ENCODE data around the gene FUT2. TPM values are rescaled to one million over a fixed set of nuclear protein-coding genes. Genes with fewer than 3 reads are reported as not detected.

The FUT2 gene
- total RNA-seq, 1 donor from 2014 or later = not detected

DNA sequence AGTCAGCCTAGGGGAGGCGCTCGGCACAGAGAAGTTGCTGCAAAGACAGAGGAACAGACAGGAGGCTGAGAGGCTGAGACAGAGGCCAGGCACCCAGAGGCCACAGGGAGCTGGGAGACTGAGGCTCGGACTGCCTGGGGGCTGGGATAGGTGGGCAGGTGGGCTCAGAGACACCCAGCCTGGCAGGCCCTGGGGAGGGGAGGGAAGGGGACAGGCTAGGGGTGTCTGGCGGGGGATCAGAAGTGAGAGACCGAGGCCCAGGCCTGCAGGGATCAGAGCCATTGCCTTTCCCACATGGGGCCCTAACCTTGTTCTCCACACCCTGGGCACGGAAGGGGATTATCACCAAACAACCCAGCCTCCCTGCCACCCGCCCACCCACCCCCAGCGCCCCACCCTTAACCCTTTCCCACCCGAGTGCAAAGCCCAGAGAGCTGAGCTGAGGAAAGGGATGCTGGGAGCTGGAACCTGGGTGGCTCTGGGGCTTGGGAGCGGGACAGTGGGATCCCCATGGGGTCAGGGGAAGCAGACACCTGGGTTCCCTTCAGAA is 24.2 kb upstream of the FUT2 start:
- peak overlapping the region; percentile 57 for H3K27ac Mint-ChIP-seq (ENCODE audit: unreplicated experiment)

DNA sequence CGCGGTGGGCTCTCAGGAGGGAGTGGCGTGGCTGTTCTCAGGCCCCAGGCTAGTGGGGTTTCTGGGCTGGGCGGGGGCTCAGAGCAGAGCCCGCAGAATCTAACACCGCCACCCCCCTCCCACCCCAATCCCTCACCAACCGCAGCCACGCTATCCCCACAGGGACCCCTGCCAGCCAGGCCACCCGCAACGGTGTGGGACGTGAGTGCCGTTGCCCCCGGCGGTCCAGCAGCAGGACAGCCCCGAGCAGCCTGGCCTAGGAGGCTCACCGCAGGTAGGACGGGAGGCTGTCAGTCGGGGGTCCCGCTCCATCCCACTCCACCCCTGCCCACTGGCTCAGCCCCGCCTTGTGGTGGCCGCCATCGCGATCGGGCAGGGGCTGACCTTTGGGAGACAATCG is 22.8 kb upstream of the FUT2 start, which contains the start of gene NTN5:
NTN5 (minus strand) TSS at position 24 of the 400 bp plus-strand sequence. CDS start 2,031 bp downstream, outside the sequence.
- H3K27me3 Mint-ChIP-seq (ENCODE audit: low read depth) = no peaks in the 10 kb centered on the region
- peak within 1 kb of the TSS; percentile 75 for H3K27ac Mint-ChIP-seq (ENCODE audit: unreplicated experiment)
- peaks cover 7% of the 10 kb centered on the region for H3K9me3 Mint-ChIP-seq
- TF ChIP-seq, protein P1, sequence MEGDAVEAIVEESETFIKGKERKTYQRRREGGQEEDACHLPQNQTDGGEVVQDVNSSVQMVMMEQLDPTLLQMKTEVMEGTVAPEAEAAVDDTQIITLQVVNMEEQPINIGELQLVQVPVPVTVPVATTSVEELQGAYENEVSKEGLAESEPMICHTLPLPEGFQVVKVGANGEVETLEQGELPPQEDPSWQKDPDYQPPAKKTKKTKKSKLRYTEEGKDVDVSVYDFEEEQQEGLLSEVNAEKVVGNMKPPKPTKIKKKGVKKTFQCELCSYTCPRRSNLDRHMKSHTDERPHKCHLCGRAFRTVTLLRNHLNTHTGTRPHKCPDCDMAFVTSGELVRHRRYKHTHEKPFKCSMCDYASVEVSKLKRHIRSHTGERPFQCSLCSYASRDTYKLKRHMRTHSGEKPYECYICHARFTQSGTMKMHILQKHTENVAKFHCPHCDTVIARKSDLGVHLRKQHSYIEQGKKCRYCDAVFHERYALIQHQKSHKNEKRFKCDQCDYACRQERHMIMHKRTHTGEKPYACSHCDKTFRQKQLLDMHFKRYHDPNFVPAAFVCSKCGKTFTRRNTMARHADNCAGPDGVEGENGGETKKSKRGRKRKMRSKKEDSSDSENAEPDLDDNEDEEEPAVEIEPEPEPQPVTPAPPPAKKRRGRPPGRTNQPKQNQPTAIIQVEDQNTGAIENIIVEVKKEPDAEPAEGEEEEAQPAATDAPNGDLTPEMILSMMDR (conservative IDR thresholded peaks at IDR 0.05) = no peak
- peaks cover 25% of the 10 kb centered on the region for H3K4me1 Mint-ChIP-seq
- DNase-seq (ENCODE audit: low read depth, low spot score) = no peak
- H3K4me3 Mint-ChIP-seq = no peak within 1 kb of the TSS
- H3K36me3 Mint-ChIP-seq (ENCODE audit: low read depth) = no peaks in the 10 kb centered on the region

More for the DNA sequence above, 24.2 kb upstream of the FUT2 start:
- no peak for DNase-seq (ENCODE audit: low read depth, low spot score)
- no peak overlapping the region for H3K4me3 Mint-ChIP-seq
- peaks cover 7% of the 10 kb centered on the region for H3K9me3 Mint-ChIP-seq
- no peaks in the 10 kb centered on the region for H3K36me3 Mint-ChIP-seq (ENCODE audit: low read depth)
- TF ChIP-seq, protein P1 (conservative IDR thresholded peaks at IDR 0.05) = no peak
- H3K4me1 Mint-ChIP-seq = peaks cover 25% of the 10 kb centered on the region
- no peaks in the 10 kb centered on the region for H3K27me3 Mint-ChIP-seq (ENCODE audit: low read depth)

DNA sequence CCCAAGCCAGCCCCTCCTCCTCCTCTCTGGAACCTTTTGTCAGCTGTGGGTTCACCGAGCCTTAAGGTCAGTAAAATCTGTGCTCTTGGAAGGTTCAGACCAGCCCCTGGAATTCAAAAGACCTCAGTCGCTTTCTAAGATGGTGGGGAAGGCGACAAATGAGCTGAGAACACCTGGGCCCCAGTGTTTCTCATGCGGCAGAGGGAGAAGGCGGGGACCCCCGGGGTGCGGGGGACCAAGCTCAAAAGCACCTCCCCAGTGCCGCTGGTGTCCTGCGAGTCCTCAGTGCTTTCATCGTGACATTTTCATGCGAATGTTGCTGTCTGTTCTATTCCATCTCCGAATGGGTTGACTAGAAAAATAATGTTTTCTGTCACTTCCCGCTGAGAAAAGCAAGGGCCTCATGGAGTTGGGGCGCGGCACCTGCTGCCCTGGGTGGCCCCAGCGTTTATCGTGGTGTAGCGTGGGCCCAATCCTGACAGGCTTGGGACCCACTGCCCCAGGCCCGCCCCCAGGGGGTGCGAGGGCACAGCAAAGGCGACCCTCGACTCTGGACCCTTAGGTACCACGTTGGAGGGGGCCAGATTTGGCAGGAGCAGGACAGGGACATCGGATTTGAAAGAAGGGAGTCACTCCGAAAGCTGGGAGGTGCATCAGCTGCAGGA is 22.2 kb upstream of the FUT2 start:
- Mint-ChIP-seq H3K36me3 (ENCODE audit: low read depth) (no peaks in the 10 kb centered on the region), H3K4me3 (no peak overlapping the region), H3K4me1 (peaks cover 25% of the 10 kb centered on the region), H3K27ac (ENCODE audit: unreplicated experiment) (peak overlapping the region; percentile 75), H3K27me3 (ENCODE audit: low read depth) (no peaks in the 10 kb centered on the region), H3K9me3 (peaks cover 7% of the 10 kb centered on the region)
- TF ChIP-seq, protein P1 (conservative IDR thresholded peaks at IDR 0.05) = no peak
- DNase-seq (ENCODE audit: low read depth, low spot score) = no peak

DNA sequence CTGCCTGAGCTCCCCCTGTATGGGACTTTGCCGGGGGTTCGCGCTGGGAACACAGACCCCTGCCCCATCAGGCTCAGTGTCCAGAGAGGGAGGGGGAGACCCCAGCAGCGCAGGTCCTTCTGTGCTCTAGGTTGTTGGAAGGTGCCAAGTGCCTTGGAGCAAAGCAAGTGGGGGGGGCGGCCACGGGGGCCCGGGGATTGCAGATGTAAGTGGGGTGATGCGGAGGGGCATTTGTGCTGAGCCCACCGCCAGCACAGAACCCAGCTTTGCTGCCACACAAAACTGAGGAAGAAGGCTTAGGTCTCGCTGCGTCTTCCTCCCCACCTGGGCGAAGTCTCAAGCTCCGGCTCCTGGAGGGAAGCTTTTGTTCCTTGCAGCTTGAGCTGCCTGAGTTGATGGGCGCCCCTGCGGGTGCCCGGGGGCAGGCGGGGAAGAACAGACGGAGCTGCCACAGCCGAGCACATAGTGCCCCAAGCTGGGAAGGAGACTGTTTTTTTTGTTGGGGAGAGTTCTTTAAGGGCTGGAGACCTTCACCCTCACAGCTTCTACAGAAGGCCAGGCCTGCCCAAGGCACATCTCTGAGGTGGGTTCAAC is 21.5 kb upstream of the FUT2 start:
- Mint-ChIP-seq H3K36me3 (ENCODE audit: low read depth) (no peaks in the 10 kb centered on the region), H3K4me3 (no peak overlapping the region), H3K9me3 (peaks cover 4% of the 10 kb centered on the region), H3K27me3 (ENCODE audit: low read depth) (no peaks in the 10 kb centered on the region), H3K4me1 (peaks cover 25% of the 10 kb centered on the region), H3K27ac (ENCODE audit: unreplicated experiment) (no peak overlapping the region)
- no peak for DNase-seq (ENCODE audit: low read depth, low spot score)
- TF ChIP-seq, protein P1 (conservative IDR thresholded peaks at IDR 0.05) = no peak

DNA sequence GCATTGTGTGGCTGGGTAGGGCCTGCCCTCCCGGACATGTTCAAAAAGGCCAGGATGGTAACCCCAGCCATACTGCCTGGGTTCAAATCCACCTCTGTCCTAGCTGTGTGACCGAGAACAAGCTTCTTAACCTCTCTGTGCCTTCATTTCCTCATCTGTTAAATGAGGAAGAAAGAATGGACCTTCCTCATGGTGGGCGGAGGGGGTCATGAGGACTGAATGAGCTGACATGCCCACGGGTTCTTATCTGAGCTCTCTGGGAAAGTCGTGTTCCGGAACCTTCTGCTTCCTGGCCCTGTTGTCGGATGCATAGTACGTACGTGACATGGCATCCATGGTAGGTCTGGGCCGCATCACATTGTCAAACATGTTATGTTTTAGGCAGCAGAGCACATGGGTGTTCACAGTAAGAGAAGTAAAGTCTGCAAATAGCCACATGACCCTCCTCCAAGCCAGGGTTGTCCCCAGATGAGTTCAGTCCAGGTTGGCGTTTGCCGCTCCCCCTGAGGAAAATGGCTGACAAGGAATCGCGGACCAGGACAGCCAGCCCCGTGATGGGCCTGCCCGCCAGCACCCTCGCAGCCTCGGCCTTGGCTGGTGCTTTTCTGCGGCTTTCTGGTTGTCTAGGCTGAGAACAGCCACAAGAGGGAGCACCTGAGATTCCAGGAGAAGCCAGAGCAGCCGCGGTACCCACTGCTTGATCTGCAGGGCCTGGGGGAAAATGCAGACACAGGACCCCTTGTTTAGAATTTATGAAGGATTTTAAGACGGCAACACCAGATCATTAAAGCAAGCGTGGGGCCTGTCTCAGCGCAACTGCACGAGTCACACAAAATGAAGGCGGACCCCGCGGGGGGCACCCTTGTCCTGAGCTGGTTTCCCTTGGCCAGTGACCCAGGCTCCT is 20.6 kb upstream of the FUT2 start:
- Mint-ChIP-seq H3K9me3 (no peaks in the 10 kb centered on the region), H3K27me3 (ENCODE audit: low read depth) (no peaks in the 10 kb centered on the region), H3K4me3 (peak overlapping the region; percentile 29), H3K4me1 (peaks cover 25% of the 10 kb centered on the region), H3K27ac (ENCODE audit: unreplicated experiment) (peak overlapping the region; percentile 86), H3K36me3 (ENCODE audit: low read depth) (no peaks in the 10 kb centered on the region)
- DNase-seq (ENCODE audit: low read depth, low spot score) = peak; percentile 88
- TF ChIP-seq, protein P1 (conservative IDR thresholded peaks at IDR 0.05) = peak; percentile 89
